C4-2B (cell line): ENCODE measurements around the gene CALHM6.

Experiments
- H3K27ac ChIP-seq: fragments of 450-650 bp; 2 replicates; pipeline ENCODE4 v1.5.1; 2017
- ZFX ChIP-seq: fragments of 450-650 bp; IDR thresholded peaks from 2 replicates; pipeline ENCODE4 v1.6.1; 2017
- TF ChIP-seq, protein P1 (sequence below): fragments of 450-650 bp; conservative IDR thresholded peaks from 2 replicates; pipeline ENCODE4 v1.5.1; 2017; ENCODE audit warnings: mild to moderate bottlenecking

The CALHM6 gene

DNA sequence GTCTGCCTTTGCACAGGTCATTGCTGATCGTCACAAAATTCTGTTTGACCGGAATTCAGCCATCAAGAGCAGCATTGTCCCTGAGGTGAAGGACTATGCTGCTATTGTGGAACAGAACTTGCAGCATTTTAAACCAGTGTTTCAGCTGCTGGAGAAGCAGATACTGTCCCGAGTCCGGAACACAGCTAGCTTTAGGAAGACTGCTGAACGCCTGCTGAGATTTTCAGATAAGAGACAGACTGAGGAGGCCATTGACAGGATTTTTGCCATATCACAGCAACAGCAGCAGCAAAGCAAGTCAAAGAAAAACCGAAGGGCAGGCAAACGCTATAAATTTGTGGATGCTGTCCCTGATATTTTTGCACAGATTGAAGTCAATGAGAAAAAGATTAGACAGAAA is 24.6 kb upstream of the CALHM6 start:
- H3K27ac ChIP-seq = no peak overlapping the region
- TF ChIP-seq ZFX = no peak
- TF ChIP-seq, protein P1, sequence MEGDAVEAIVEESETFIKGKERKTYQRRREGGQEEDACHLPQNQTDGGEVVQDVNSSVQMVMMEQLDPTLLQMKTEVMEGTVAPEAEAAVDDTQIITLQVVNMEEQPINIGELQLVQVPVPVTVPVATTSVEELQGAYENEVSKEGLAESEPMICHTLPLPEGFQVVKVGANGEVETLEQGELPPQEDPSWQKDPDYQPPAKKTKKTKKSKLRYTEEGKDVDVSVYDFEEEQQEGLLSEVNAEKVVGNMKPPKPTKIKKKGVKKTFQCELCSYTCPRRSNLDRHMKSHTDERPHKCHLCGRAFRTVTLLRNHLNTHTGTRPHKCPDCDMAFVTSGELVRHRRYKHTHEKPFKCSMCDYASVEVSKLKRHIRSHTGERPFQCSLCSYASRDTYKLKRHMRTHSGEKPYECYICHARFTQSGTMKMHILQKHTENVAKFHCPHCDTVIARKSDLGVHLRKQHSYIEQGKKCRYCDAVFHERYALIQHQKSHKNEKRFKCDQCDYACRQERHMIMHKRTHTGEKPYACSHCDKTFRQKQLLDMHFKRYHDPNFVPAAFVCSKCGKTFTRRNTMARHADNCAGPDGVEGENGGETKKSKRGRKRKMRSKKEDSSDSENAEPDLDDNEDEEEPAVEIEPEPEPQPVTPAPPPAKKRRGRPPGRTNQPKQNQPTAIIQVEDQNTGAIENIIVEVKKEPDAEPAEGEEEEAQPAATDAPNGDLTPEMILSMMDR = no peak

DNA sequence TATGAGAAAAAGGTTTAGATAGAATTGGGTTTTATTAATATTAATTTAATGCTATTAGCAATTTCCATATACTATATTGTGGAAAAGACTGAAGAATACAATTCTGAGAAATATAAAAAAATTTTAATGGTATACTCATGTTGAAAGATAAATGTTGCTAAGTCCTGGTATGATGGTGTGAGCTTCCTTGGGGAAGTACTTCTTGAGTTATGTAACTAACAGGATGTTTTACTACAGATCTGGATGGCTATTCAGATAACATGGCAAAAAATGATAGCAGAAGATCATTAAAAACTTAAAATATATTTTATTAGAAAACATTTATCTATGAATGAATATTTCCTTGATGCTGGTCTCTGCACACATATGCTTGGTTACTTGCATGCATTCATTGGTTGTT is 23.5 kb upstream of the CALHM6 start:
- H3K27ac ChIP-seq = no peak overlapping the region
- TF ChIP-seq, protein P1 = no peak
- no peak for TF ChIP-seq ZFX

DNA sequence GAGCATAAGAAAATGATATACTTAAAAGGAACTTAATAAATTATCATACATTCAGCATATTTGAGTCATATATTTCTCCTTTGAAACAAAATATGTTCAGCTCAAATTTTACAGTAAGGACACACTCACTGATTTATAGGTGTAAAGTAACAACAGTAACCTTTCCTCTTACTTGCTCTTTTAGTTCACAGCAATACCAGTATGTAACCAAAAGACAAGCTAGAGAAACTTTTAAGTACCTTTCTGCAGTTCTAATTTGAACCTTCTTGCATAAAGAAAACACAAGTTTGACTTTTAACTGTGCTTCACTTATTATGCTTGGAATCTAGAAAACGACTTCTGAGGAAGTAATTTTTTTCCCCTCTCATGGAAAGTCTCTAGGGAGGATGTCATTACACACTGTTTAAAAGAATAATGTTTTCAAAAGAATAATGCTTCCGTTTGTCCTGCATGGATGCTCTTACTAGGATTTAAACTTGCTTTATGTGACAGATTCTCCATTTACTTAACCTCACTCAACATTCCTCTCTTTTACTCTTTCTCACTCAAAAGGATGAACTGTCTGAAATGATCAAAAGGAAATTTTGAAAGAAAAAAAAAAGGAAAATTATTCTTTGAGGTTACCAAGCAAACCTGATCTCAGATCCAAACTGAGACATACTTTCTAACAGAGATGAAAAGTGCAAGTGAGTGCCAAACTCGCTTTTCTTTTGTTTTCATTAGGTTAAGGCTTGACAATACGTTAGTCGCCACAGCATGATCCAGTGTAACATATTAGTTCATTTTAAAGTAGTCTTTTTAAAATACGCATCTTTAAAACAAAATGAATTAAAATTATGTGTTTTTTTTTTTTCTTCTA is 22.4 kb upstream of the CALHM6 start:
- TF ChIP-seq, protein P1 = no peak
- TF ChIP-seq ZFX = no peak
- H3K27ac ChIP-seq = no peak overlapping the region

DNA sequence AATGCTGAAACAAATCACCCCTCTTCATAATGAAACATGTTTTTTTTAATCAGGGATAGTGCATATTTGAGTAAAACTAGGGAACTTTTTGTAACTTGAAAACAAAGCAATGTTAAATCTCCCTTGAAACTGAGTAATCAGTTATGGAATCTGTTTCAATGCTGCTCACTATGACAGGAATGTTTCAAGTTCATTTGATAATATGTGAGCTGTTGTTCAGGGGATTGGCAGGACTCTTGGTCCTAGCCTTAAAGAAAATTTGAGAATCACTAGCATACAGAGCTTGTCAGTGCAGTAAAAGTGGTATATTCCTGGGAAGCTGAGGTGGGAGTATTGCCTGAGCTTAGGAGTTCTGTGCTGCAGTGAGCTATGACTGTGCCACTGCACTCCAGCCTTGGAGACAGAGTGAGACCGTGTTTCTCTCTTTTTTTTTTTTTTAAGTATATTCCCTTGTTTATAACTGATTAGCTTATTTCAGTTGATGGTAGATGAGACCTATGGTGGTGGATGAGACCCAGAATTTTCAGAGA is 21.6 kb upstream of the CALHM6 start:
- no peak overlapping the region for H3K27ac ChIP-seq
- no peak for TF ChIP-seq ZFX
- TF ChIP-seq, protein P1 = no peak

DNA sequence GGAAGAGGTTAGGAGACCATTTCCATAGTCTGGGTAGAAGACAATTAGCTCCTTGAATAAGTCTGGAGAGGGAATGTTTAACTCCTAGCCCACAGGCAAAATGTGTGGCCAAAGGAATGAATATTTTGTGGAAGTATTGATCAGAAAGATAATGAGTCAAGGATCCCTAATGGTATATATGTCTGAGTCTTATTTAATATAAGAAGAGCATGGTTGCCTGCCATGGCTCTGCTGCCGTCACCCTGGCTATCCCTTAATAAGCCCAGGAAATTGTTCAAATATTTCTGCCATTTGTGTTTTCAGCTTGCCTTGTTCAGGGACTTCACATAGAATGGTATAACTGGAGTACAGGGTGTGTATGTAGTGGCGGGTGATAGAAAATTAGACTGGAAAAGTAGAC is 18.1 kb upstream of the CALHM6 start:
- TF ChIP-seq, protein P1 = no peak
- no peak for TF ChIP-seq ZFX
- no peak overlapping the region for H3K27ac ChIP-seq

DNA sequence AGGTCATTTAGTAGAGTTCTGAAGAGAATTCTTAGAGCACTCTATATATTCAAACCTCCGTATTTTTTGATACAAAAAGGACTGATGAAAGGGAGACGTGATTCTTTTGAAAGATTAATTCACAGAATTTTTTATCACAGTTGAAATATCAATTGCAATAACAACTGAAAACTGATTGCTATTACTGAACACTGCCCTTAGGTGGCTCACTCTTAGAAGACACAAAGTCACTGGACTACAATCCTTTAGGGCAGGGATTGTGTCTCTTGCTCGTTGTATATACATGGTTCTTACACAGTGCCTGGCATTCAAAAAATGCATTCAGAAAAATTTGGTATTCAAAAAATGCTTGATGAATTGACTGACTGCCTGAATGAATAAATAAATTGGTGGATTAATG is 17.1 kb upstream of the CALHM6 start:
- no peak overlapping the region for H3K27ac ChIP-seq
- no peak for TF ChIP-seq ZFX
- TF ChIP-seq, protein P1 = peak; percentile 66

DNA sequence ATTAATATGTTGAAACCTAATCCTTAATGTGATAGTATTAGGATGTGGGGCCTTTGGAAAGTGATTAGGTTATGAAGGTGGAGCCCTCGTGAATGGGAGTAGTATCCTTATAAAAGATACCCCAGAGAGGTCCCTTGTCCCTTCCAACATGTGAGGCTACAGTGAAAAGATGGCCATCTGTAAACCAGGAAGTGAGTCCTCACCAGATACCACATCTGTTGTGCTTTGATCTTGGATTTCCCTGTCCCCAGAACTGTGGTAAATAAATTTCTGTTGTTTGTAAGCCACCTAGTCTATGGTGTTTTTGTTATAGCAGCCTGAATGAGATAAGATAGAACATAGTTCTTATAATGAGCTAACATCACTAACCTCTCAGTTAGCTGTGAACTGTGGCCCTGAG is 16.6 kb upstream of the CALHM6 start:
- TF ChIP-seq ZFX = no peak
- TF ChIP-seq, protein P1 = no peak
- H3K27ac ChIP-seq = no peak overlapping the region
